NCI-H748 treated with DMSO at 0.1 percent for 48 hours (cell line): ENCODE results near the gene NECAB2.

Source experiments
- DNase-seq: peaks from one replicate; lab custom pipeline; 2025; lab: John Stamatoyannopoulos, UW

The NECAB2 gene

DNA sequence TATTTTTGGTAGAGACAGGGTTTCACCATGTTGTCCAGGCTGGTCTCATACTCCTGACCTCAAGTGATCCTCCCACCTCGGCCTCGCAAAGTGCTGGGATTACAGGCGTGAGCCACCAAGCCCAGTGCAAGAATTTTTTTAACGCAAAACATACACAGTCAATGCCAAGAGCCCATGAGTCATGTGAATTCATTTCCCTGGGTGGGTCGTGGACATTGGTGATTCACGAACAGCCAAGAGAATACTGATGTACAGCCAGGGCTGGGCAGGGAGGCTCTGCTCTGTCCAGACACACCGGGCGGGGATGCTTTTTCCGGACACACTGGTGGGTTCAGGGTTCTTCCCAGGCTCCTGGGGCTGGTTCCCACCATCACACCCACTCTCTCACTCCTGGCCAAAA is 56.8 kb downstream of the NECAB2 start:
- DNase-seq: no peak

DNA sequence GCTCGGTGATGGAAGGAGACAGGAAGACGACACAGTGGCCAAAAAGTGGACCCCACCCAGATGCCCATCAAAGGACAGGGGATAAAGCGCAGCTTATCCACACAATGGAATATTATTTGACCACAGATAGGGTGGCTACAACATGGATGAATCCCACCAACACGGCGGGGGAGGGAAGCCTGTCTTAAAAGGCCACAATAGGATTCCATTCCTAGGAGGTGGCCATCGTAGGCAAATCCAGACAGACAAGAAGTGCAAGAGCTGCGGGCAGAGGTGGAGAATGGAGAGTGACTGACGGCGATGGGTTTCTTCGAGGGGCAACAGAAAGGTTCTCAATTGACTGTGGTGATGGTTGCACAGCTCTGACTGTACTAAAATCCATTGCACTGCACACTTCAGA is 58.6 kb downstream of the NECAB2 start:
- DNase-seq: no peak

DNA sequence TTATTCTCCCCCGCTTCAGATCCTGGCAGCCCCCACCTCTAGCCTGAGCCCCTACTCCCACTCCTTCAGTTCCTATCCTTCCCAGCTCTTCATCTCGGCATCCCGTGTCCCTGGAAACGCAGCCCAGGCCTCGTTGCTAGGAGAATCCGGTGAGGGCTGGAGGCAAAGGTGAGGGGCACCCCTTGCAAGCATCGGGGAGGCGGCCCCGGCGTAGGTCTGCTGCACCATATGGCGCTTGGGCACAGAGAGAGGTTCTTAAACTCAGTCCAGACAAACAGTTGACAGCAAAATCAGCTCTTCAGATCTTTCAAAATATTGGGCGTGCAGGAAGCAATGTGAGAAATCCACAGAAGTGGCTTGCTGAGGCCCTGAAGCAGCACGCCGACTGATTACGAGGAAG is 59.6 kb downstream of the NECAB2 start:
- DNase-seq: no peak

DNA sequence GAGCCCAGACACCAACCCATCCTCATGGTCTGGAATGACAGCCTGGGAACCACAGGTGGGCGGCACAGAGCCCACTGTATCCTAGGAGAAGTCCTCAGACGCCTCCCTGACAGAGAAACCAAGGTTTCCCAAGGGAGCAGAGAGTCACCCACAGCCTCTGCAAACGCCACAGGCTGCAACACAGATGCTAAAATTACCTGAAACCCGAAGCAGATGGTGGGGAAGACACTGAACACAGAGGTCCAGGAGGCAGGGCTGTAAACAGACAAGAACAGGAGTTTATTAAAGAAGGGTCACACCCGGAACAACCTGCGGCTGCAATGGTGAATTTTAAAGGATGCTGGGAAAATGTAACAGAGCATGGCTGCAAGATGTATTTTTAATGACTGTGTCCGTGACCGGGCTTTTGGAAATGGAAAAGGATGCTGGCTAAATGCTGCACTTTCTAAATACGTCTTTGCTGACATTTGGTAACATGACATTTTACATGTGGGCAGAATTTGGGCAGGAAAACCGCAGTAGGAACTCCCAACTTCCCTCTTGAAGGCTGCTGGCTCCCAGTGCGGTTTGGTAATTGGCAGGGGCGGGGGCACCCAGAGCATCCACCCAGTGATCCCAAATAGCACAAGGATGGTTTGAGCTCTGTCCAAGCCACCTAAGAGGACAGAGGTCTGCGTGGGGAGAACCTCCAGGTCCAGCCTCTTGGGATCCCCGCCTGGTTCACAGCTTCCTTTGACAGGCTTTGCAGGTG is 61.4 kb downstream of the NECAB2 start:
- DNase-seq: no peak

DNA sequence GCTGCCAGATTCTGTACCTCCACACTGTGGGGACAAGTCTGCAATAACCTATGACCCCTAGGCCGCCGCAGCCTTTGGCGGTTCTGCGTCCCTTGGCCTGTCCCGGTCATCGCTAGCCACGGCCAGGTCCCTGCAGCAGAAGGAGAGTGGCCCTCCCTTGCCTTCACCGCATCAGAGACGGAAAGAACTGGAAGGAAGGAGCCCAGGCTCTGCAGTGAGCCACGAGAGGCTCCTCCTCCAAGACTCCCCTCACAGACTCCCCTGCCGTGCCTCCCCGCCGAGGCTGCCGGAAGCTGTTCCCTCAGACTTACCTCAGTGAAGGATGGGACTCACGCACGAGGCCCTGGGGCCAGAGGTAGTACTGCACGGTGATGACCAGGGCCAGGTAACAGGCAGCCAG is 63.5 kb downstream of the NECAB2 start:
- no peak for DNase-seq

DNA sequence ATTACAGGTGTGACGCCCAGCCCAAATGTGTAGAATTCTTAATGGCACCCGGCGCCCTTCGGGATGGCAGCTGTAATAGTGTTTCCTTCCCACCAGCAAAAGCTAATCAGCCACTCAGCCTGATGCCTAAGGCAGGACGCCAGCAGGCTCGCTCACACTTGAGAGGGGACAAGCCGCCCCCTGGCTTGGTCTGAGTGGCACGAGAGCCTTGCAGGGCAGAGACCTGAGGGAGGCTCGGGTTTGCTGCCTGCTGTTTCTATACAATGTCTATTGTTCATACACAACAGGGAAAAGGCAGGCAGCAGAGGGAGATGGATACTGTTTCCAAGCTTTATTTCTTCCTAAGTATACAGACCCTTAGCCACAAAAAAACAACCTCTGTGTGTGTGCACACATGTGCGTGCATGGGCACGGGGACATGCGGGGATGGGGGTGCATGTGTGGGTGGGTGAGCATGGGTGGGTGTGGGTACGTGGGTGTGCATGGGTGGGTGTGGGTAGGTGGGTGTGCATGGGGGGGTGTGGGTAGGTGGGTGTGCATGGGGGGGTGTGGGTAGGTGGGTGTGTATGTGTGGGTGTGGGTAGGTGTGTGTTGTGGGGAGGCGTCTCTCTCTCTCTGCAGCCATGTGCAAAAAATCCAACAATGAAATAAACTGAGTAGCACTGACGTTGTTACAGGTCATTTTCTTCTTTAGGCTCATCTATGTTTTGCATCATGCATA is 64.6 kb downstream of the NECAB2 start:
- no peak for DNase-seq

DNA sequence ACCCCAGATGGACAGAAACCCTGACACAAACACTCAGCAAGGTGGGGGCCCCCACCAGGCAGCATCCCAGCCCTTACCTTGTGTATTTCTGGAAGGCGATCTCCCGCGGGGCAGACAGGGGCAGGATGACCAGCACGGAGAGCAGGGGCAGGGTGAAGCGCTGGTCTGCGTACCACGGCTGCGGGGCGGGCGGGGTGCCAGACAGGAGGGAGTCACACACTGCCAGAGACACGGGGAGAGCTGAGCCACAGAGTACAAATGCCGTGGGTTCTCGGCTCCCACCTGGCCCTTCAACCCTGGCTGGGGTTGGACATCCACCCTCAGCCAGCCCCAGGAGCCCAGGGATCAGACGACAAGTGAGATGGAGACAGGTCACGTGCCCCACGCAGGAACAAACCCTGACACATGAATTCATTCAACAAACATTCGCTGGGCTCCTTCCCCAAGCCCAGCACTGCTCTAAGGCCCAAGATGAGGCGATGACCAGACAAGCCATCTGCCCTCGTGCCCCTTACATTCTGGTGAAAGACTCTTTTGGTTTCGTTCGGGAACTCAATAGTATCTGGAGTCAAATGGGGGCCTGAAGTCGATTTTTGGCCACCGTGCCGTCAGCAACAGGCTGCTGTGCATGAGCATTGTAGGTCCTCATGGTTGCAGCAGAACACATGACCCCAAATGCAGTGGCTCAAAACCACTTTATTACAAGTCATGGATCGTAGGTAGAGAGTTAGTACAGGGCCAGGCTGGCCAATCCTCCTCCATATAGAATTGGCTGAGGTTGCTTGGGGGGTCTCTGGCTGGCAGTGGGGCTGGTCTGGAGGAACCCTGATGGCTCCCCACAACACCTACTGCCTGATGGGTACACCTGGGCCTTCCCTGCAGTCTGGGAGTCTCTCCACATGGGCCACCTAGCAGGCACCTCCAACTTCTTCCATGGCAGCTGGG is 65.5 kb downstream of the NECAB2 start:
- no peak for DNase-seq

DNA sequence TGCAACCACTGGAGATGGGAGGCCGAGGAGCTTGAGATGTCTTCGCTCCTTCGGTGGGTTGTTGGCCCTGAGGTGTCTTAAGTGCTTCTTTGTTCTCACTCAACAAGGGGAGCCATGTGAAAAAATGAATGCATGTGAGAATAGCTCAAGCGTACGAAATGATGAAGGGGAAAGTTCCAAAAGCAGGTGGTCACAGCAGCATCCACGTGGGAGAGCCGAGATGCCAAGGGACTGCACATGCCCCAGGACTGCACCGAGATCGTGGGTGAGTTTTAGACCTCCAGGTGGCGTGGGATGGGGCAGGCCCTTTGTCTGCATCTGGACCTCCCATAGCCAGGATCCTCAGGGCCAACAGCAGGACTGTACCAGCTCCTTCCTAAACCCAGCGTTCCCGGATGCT is 66.5 kb downstream of the NECAB2 start:
- no peak for DNase-seq

DNA sequence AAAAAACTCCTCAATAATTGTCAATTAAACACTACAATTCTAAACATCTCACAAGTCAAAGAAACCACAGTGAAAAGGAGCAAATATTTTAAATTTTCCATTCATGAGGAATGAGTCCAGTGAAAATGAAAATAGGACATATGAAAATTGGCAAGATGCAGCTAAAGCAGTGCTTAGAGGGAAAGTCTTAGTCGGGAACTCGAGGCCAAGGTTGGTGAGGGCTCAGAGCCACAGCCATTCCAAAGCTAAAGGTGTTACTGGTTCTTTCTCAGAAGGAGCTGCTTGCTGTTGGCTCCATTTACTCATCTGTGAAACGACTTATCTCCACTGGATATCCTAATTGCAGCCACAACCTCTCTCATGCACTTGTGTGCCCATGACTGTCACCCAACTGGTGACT is 68.1 kb downstream of the NECAB2 start:
- no peak for DNase-seq

DNA sequence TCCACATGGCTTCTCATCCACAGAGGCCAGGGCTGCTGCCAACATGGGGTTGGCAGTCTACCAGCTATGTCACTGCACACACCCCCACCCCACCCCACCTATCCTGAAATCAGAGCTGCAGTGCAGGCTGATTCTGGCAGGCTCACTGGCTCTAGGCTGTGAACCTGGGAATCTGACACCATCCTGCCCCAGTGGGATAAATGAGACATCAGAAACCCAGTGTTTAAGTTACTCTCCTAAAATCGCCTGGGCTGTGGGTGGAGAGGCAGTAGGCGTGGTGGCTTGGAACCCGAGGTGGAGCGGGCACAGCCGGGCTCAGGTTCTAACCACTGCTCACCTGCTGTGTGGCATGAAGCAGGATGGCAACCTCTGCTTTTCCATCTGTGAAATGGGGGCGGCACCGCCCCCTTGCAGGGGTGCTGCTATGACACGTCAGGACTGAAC is 69.0 kb downstream of the NECAB2 start:
- no peak for DNase-seq

DNA sequence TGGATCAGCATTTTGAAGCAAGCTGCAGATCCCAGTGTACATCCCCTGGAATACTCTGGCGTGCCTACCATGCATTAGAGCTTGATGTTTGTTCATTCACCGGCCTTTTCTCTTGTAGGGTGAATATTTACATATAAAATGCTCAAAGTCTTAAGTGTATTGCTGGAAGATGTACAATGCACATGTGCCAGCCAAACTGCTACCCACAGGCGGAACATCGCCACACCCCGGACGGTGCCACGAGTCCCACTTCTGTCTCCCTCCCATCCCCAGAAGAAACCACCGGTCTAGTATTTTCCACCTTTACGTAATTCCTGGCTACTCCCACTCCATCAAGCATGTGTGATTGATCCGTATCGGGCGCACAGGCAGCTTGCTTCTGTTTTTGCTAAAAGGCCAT is 70.4 kb downstream of the NECAB2 start:
- no peak for DNase-seq

DNA sequence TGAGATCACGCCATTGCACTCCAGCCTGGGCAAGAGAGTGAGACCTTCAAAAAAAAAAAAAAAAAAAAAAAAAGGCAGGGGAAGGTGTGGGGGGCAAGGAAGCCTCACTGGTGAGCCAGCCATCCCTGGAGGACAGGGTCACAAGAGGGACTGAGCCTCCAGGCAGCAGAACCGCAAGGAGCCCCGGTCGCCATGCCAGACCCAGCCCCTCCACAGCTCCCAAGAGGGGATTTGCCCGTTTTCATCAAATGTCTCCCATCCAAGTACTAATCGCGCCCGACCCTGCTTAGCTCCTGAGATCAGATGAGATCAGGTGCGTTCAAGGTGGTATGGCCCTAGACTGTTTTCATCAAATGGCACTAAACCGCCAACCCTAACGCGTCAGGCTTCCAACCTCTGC is 71.7 kb downstream of the NECAB2 start:
- no peak for DNase-seq

DNA sequence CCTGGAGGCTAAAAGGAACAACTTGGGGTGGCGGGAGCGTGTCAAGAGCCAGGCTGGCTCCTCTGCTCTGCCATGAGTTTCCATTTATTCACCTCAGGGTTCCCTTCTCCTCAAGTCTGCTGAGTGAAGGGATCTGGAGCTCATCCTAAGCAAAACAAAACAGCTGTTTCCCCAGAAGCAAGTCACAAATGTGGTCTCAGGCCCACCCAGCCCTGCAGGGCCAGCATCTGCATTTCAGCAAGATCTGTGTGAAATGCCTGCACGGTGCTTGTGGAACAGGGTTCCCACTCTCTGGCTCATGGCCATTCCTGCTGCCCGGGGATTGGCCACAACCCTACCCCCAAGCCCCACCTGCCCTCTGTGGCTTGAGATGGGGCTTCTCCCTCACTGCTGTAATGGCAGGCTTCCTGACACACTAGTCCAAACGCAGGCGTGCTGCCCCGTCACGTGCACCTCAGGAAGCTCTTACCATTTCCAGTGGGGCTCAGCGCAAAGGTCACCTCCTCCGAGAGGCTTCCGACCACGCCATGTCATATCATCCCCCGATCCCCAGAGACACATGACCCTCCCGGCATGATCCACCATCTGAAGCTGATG is 72.3 kb downstream of the NECAB2 start:
- no peak for DNase-seq

DNA sequence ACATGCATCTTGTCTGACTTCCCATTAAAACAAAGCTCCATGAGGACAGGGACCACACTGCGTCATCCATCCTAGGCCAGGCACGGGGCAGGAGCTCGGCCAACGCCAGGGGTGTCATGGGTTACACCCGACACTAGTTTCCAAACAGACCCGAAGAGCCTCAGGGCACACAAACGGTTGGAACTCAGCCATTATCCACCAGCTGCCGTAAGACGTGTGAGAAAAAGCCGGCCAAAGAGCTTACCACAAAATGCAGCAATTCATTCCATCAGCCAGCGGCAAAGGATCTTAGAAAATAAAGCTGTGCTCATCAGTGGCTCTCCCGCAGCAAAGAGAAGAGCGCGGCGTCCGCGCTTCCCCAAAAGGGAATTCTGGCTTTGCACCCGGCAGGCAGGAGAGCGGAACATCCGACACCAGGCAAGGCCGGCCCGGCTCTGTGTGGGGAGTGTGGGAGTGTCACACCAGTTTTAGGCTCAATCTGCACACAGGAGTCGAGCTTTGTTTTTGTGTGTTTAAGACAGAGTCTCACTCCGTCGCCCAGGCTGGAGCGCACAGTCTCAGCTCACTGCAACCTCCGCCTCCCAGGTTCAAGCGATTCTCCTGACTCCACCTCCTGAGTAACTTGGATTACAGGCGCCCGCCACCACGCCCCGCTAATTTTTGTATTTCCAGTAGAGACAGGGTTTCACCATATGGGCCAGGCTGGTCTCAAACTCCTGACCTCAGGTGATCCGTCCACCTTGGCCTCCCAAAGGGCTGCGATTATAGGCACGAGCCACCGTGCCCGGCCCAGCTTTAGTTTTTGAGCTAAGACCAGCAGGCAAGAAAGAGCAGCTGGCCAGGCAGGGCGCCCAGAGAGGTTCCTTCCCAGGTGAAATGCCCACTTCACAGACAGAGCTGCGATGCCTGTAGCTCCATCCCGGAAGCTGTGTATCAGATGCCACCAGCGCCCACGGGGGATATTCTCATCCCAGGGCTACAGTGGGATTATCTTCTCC is 73.1 kb downstream of the NECAB2 start:
- no peak for DNase-seq

DNA sequence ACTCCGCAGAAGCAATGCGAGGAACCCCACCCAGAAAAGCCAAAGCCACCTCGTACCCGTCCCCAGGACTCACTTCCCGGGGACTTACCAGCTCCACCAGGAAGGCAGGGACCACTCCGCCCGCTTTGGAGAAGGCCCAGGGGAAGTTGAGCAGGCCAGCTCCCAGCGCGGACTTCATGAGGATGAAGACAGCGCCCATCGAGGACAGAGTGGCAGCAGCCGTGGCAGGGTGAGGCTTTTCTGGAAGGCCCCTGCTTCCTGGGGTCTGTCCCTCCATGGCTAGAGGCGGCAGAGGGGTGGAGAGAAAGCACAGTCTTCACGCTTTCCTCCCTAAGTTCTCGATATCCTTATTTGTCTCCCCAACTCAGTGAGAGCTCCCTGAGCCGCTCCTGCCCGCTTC is 73.8 kb downstream of the NECAB2 start:
- no peak for DNase-seq

DNA sequence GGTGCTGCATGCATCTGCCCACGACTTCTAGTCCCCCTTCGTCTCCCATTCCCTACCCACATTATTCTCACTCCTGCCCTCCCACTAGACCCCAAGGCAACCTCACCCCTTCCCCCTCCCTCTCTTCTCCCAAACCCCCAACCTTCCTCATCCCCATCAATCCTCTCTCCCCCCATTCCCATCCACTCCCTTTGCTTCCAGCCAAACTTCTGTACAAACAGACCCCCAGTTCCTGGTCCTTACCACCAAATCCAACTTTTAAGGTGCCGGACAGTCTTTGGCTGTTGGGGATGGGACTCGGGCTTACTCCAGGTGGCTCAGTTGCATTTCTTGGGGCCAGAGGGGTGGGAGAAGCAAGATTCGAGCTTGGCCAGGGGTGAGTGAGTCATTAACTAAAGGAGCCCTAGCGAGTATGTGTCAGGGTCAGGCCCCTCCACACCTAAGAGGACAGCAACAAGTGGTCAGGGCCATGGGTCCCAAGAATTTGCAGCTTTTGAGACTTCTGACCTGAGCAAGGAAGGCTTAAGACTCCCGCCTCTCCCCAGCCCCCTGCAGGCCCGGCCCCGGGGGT is 74.3 kb downstream of the NECAB2 start, which contains the start of gene SLC38A8:
Gene SLC38A8 (minus strand): TSS at position 488 of the 571 bp plus-strand sequence. CDS start 638 bp downstream, outside the sequence.
- no peak for DNase-seq

DNA sequence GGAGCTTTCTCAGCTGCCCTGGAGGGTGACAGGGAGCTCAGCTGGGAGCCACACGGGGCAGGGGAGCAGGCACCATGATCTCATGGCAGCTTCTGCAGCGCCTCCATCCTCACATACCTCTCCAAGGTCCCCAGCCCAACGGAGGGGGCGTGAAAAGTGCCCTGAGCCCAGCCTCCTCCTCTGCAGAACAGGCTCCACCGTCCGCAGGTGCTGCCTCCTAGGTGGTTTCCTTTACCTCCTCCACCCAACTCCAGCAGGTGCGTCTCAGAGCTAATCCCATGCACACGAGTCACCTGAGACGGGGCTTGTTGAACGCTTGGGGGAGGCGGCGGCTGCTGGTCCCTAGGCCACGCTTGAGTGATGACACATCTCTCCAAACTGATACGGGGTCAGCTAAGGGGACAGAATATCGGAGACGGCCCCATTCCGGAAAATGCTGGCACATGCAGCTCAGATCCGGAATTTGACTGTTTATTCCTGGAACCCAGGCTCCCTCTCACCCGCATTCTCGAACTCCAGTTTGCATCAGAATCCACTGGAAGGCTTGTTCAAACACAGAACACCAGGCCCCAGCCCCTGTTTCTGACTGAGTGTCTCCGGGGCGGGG is 74.9 kb downstream of the NECAB2 start:
- peak; percentile 1 for DNase-seq

DNA sequence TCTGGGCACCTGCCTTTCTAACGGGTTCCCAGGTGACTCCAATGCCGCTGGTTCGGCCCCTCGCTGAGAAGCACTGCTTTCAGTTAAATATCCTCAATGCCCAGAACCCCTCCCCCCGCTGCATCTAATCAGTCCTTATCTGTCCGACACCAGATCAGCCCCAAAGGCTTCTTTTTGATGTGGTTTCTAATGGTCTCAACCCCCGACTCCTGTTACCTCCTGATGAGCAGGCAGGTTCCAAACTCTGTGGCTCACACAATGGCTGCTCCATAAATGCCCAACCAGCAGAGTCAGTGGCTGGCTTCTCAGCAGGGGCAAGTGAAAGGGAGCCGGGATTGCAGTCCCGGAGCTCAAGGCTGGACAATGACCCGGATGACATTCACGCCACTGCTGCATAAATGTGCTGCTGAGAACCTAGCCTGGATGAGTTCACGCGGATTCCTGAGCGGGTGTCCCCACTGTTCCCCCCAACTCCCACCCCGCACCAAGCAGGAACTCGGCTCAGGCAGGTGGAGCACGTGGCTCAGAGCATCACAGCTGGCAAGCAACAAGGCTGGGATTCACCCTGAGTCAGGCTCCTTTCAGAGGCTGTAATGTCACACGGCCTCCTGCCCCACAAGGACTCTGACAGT is 75.6 kb downstream of the NECAB2 start:
- no peak for DNase-seq

DNA sequence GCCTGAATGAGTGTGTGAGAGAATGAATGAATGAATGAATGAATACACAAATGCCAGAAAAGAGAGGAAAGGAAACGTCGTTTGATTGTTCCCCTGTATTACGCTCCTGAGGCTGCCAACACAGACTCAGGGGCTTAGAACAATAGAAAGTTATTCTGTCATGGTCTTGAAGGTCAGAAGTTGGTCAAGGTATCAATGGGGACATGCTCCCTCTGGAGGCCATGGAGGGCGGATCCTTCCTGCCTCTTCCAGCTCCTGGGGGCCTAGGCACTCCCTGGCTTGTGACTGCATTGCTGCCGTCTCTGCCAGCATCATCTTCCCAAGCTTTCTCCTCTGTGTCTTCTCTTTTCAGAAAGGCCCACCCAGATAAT is 76.1 kb downstream of the NECAB2 start:
- no peak for DNase-seq
